KOPT-K1 (cell line): Measurements from ENCODE around the gene SIL1.
"Not testable (repeated sequence)": the region's sequence is repeated elsewhere in the genome, so short reads cannot be mapped to it uniquely, and the experiment has no call there.

ENCODE experiments used
- H3K27ac ChIP-seq: fragments of 200-600 bp; sonication (generic); 2 replicates; pipeline ENCODE4 v1.5.1; 2016; ENCODE audit warnings: antibody characterized with exemption, mild to moderate bottlenecking, low read depth, low read length; ENCODE audit not compliant: poor library complexity, severe bottlenecking
- H3K36me3 ChIP-seq: fragments of 200-600 bp; sonication (generic); 2 replicates; pipeline ENCODE4 v1.5.1; 2017; ENCODE audit warnings: antibody characterized with exemption, mild to moderate bottlenecking, low read length, moderate library complexity; ENCODE audit not compliant: insufficient read depth
- H3K9me3 ChIP-seq: fragments of 200-600 bp; sonication (generic); 2 replicates; pipeline ENCODE4 v1.5.1; 2017; ENCODE audit warnings: antibody characterized with exemption, low read length, mild to moderate bottlenecking; ENCODE audit not compliant: insufficient read depth, poor library complexity, severe bottlenecking

SIL1 gene

DNA sequence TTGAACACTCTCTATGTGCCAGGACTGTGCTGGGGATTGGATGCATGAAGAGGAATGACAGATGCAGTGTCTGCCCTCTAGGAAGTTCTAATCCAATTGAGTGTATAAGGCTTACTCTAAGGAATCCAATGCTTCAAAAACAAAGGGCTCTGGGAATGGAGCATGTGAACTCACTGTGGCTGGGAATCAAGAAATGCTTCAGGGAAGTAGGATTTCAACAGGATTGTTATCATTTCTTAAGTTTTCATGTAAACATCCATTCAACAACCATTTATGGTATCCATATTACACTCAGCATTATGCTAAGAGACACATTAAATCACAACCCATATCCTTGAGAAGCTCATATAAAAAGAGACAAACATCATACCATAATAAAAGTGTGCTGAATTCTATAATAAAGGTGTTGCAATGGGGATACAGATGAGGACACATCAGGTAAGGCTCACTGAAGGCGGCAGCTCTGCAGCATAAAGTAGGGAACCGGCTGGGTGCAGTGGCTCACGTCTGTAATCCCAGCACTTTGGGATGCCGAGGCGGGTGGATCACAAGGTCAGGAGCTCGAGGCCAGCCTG is 11.3 kb downstream of the SIL1 start:
- H3K27ac ChIP-seq, result no peak overlapping the region
- no peaks in the 10 kb centered on the region for H3K36me3 ChIP-seq
- no peaks in the 10 kb centered on the region for H3K9me3 ChIP-seq

DNA sequence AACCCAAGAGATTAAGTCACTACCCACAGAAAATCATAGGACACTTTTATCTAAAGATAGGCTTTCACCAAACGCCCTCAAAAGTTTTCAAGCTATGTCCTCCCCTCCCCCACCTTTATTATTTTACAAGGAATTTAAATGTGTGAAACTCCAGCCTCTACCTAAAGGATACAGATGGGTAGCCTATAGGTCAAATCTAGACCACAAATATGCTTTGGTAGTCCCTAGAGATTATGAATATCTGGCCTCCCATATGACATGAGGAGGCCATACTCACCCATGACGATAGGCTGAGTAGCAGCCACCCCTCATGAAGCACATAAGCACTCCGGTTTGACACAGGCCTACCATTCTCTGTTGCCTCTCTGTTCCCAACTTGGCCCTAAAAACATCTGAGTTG is 11.9 kb downstream of the SIL1 start:
- Histone ChIP-seq H3K9me3 (no peaks in the 10 kb centered on the region), H3K36me3 (no peaks in the 10 kb centered on the region), H3K27ac (no peak overlapping the region)

DNA sequence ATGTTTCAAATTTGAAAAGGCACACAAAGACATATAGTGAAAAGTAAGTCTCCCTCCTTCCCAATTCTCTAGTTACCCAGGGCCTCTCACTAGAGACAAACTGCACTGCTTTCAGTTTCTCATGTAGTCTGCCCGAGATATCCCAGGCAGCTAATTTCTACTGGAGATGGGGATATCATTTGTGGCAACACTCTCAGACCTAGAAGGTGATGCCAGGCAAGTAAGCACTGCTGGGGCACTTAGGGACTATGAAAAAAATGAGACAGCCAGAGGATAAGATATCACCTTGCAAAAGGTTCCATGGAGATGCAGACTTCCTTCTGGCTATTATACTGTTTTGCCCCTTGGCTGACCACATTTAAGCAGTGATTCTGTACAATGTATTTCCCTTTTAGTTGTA is 12.6 kb downstream of the SIL1 start:
- Histone ChIP-seq H3K27ac (no peak overlapping the region), H3K9me3 (no peaks in the 10 kb centered on the region), H3K36me3 (no peaks in the 10 kb centered on the region)

DNA sequence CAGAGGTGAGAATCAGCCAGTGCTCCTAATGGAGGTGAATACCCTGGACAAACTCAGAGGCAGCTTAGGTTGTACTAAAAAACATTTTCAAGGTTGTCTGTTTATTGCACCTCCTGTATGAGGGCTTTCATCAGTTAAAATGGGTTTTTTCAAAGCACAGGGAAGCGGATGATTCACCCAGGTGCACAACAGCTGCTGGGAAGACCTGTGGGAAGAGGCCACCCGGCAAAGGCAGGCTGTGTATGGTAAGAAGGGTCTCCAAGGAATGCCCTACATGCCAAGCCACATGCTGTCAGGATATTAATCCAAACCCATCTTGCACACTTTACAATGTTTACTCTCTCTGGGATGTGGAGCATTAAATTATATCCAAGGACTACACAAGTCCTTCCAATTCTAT is 14.7 kb downstream of the SIL1 start:
- H3K27ac ChIP-seq, result no peak overlapping the region
- H3K36me3 ChIP-seq, result no peaks in the 10 kb centered on the region

DNA sequence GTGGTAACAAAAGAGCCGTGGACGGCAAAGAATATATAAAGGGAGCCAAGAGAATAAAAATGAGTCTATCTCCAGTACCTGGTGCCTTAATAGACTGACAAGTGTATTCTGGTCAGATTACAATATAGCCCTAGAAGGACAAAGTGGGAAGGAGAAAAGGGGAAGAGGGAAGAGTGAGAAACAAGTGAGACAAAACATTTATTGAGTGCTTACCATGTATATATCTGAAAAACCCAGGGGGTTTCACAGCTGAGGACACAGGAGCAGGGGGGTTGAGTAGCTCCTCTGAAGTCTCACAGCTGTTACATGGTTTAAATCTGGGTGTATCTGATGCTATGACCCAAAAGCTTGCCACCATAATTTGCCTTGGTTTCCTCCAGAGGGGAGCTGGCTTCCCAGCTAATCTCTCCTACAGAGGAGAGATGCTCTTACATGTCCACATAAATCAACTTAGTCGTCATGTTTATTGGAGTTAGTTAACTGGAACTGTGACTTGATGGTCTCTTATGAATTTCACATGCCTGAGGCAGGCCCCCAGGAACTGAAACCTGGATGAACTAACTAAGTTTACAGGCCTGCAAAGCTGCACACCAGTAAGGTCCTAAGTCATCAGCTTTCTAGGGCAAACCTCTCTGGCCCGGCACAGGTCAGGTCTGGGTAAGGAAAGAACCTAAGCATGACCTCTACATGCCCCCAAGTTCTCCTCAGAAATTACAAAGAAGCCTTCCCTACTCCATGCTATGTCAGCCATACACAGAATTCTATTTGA is 15.5 kb downstream of the SIL1 start:
- Histone ChIP-seq H3K9me3 (no peaks in the 10 kb centered on the region), H3K36me3 (no peaks in the 10 kb centered on the region), H3K27ac (no peak overlapping the region)

More for the DNA sequence above, 14.7 kb downstream of the SIL1 start:
- H3K9me3 ChIP-seq, result no peaks in the 10 kb centered on the region

DNA sequence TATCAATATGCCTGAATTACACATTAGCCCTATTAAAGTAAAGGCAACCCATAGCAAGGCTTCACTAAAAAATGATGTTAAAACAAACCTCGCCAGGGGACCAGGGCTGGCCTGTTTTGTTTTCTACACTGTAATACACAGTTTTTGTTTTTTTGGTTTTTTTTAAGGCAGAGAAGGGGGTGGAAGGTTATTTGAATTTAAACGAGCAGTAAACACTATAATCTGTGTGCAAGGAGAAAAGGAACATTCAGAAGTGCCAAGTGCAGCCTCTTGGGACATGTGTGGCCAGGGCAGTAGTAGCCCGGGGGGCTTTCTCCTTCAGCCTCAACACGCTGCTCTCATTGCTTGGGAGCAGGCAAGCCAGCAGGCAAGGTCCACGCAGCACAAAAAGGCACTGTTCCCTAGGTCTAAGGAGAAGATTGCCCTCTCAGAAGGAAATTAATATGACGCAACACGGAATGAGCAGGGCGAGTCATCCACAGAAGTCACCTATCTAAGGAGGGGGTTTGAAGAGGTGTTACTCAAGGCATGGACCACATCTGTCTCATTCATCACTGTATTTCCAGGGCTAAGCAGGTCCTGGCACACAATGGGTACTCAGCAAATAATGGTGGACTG is 16.2 kb downstream of the SIL1 start:
- no peaks in the 10 kb centered on the region for H3K9me3 ChIP-seq
- H3K27ac ChIP-seq, result no peak overlapping the region
- no peaks in the 10 kb centered on the region for H3K36me3 ChIP-seq

DNA sequence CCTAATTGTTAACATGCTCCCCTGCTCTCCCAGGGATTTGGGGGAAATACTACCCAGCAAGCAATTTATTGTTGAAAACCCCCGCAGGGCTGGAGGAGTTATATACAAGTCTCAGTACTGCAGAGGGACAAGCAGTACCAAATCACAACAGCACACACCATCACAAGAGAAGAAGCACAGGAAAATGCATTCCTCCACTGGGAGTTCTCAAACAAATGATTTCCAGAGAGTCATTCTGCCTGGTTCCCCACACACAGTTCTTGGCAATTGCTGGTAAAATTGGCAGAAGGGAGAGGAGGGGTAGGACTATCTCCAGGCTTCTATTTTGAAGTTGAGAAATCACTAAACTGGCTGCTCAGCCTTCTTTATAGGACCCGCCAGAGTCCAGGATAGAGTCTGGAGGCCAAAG is 16.8 kb downstream of the SIL1 start:
- no peaks in the 10 kb centered on the region for H3K9me3 ChIP-seq
- no peaks in the 10 kb centered on the region for H3K36me3 ChIP-seq
- H3K27ac ChIP-seq, result no peak overlapping the region

DNA sequence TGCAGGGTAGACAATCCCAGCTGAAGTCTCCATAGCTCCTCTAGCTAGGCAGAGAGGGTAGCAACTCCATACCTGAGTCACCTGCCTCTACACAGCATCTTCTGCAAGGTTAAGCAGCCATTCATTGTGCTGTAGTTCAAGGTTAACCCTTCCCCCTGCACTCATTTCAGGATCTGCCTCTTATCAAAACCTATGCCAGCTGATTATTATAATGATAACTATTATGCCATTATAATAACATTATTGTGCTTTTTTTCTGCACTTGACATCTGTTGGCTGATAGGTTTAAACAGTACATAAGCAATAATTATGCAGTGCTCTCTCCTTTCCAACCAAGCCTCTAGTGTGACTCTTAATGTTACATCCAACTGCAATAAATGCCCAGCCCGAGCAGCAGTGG is 17.3 kb downstream of the SIL1 start:
- no peaks in the 10 kb centered on the region for H3K36me3 ChIP-seq
- H3K9me3 ChIP-seq, result no peaks in the 10 kb centered on the region
- H3K27ac ChIP-seq, result no peak overlapping the region

DNA sequence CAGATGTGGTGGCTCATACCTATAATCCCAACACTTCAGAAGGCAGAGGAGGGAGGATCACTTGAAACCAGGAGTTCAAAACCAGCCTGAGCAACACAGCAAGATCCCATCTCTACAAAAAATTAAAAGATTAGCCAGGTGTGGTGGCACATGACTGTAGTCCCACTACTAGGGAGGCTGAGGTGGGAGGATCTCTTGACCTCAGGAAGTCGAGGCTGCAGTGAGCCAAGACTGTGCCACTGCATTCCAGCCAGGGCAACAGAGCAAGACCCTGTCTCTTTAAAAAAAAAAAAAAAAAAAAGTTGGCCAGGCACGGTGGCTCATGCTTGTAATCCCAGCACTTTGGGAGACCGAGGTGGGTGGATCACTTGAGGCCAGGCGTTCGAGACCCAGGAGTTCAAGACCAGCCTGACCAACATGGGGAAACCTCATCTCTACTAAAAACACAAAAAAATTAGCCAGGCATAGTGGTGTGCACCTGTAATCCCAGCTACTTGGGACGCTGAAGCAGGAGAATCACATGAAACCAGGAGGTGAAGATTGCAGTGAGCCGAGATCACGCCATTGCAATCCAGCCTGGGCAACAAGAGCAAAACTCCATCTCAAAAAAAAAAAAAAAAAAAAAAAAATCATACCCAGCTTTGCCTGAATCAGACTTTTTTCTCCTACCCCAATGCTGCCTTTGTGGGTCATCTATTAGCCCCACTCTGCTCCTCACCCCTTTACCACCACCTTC is 18.2 kb downstream of the SIL1 start:
- not testable (repeated sequence) for H3K27ac ChIP-seq, H3K9me3 ChIP-seq, H3K36me3 ChIP-seq

DNA sequence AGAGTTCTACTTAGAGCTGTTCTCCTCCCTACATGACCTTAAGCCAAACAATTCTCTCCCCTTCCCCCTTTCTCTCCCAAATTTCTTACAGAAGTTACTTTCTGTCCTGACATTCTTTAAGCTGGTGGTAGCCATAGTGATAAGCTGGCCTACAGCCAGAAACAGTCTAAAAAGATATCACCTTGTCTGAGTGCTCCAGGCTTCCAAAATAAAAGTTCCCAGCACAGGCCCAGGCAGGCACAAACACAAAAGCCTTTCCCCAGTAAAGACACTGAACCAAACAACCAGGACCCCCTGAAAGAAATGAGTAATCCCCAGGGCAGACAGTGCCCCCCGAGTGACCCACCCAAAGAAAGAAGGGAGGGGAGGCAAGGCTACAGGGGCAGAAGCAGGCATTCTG is 19.2 kb downstream of the SIL1 start:
- Histone ChIP-seq H3K36me3 (no peaks in the 10 kb centered on the region), H3K9me3 (no peaks in the 10 kb centered on the region), H3K27ac (no peak overlapping the region)

DNA sequence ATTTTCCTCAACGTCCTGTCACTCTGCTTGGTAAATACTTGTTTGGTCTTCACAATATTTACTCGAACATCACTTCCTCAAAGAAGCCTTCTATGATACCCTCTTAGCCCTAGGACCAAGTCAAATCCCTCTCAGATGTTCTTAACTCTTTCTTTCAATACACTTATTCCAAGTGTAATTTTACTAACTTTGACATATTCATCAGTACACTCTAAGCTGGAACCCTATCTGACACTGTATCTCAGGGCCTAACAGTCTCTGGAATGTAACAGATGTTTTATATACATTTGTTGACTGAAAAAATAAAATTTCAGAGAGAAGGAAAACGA is 19.6 kb downstream of the SIL1 start:
- Histone ChIP-seq H3K36me3 (no peaks in the 10 kb centered on the region), H3K27ac (peak overlapping the region; percentile 17), H3K9me3 (no peaks in the 10 kb centered on the region)

DNA sequence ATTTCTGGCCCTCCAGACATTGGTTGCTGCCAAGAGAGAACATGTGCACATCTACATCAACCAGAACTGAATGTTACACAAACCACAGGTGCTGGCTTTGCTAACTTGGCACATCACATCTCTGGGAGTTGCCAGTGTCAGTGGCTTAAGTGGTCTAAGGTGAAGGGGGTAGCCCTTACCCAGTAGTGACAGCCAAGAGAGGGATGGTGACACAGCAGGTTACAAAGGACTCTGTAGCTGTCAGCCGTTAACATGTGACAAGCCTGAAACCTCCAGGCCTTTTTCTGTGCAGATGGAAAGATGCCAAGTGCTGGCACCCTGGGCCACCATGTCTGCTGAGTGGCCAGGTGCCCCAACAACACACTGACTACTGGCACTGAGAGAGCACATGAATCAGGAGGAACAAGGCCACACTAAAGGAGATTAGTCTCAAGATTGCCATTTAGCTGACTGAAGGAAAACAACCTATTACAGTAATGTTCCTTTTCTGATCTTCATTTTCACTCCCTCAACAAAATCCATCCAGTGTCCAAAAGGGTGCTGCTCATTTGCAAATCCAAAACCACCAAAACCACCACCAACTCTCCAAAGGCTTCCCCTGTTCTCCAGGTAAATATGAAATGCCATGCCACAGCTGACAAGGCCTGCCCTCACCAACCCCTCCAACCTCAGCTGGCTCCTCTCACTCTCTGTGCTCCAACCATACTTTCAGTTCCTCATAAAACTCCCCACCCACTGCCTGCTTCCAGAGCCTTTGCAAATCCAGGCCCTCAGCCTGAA is 20.2 kb downstream of the SIL1 start:
- Histone ChIP-seq H3K36me3 (no peaks in the 10 kb centered on the region), H3K27ac (peak overlapping the region; percentile 17), H3K9me3 (peaks cover 3% of the 10 kb centered on the region)

DNA sequence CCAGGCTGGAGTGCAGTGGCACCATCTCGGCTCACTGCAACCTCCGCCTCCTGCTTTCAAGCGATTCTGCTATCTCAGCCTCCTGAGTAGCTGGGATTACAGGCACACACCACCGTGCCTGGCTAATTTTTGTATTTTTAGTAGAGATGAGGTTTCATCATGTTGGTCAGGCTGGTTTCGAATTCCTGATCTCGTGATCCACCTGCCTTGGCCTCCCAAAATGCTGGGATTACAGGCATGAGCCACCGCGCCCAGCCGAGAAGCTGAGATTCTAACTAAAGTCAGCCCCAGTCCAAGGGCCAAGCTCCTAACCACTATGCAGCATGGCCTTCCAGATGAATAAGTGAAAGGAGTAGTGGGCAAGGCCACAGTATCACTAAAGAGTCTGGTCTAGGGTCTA is 20.9 kb downstream of the SIL1 start:
- H3K36me3 ChIP-seq, result not testable (repeated sequence)
- Histone ChIP-seq H3K27ac (peak overlapping the region; percentile 17), H3K9me3 (peaks cover 10% of the 10 kb centered on the region)

DNA sequence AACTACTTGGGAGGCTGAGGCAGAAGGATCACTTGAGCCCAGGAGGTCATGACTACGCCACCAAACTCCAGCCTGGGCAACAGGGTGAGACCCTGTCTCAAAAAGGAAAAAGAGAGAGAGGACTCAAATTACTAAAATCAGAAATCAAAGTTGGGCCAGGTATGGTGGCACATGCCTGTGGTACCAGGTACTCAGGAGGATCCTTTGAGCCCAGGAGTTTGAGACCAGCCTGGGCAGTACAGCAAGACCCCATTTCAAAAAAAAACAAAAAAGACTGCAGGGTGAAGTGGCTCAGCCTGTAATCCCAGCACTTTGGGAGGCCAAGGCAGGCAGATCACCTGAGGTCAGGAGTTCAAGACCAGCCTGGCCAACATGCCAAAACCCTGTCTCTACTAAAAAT is 23.8 kb downstream of the SIL1 start:
- H3K36me3 ChIP-seq, H3K27ac ChIP-seq: not testable (repeated sequence)
- peaks cover 19% of the 10 kb centered on the region for H3K9me3 ChIP-seq
